ENCODE measurements around the gene CD28. TPM values are rescaled to one million over a fixed set of nuclear protein-coding genes. Genes with fewer than 3 reads are reported as not detected.
"Not testable (repeated sequence)": the region's sequence is repeated elsewhere in the genome, so short reads cannot be mapped to it uniquely, and the experiment has no call there.

CD28 gene
- total RNA-seq, 1 donor from 2014 or later: 0.77 TPM

DNA sequence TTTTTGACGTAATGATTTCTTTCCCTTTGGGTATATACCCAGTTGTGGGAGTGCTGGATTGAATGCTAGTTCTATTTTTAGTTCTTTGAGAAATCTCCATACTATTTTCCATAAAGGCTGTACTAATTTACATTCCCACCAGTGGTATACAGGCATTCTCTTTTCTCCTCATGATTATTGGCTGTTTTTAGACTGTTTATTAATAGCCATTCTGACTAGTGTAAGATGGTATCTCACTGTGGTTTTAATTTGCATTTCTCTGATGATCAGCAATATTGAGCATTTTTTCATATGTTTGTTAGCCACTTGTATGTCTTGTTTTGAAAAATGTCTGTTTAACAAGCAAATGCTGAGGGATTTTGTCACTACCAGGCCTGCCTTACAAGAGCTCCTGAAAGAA lies 9.2 kb upstream of the CD28 start:
- no peak overlapping the region for H3K27ac ChIP-seq (replicated peaks)
- no peaks in the 10 kb centered on the region for H3K27me3 ChIP-seq (ENCODE audit: low read depth)
- H3K4me3 ChIP-seq: no peak overlapping the region
- H3K9me3 ChIP-seq (replicated peaks): peaks cover 15% of the 10 kb centered on the region
- intact Hi-C loops (cut with micrococcal nuclease): no loop called here
- no peak for DNase-seq
- TF ChIP-seq, protein P1, sequence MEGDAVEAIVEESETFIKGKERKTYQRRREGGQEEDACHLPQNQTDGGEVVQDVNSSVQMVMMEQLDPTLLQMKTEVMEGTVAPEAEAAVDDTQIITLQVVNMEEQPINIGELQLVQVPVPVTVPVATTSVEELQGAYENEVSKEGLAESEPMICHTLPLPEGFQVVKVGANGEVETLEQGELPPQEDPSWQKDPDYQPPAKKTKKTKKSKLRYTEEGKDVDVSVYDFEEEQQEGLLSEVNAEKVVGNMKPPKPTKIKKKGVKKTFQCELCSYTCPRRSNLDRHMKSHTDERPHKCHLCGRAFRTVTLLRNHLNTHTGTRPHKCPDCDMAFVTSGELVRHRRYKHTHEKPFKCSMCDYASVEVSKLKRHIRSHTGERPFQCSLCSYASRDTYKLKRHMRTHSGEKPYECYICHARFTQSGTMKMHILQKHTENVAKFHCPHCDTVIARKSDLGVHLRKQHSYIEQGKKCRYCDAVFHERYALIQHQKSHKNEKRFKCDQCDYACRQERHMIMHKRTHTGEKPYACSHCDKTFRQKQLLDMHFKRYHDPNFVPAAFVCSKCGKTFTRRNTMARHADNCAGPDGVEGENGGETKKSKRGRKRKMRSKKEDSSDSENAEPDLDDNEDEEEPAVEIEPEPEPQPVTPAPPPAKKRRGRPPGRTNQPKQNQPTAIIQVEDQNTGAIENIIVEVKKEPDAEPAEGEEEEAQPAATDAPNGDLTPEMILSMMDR (IDR thresholded peaks at IDR 0.05; ENCODE audit: borderline replicate concordance): no peak
- H3K36me3 ChIP-seq: no peaks in the 10 kb centered on the region
- H3K4me1 ChIP-seq: peaks cover 17% of the 10 kb centered on the region

DNA sequence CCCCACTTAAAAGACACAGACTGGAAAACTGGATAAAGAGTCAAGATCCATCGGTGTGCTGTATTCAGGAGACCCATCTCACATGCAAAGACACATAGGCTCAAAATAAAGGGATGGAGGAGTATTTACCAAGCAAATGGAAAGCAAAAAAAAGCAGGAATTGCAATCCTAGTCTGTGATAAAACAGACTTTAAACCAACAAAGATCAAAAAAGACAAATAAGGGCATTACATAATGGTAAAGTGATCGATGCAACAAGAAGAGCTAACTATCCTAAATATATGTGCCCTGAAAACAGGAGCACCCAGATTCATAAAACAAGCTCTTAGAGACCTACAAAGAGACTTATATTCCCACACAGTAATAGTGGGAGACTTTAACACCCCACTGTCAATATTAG lies 8.7 kb upstream of the CD28 start:
- Histone ChIP-seq H3K4me1 (peaks cover 11% of the 10 kb centered on the region), H3K9me3 (replicated peaks) (peaks cover 21% of the 10 kb centered on the region)
- intact Hi-C loops (cut with micrococcal nuclease); H3K4me3 ChIP-seq; DNase-seq; H3K36me3 ChIP-seq; H3K27me3 ChIP-seq (ENCODE audit: low read depth); H3K27ac ChIP-seq (replicated peaks): not testable (repeated sequence)

DNA sequence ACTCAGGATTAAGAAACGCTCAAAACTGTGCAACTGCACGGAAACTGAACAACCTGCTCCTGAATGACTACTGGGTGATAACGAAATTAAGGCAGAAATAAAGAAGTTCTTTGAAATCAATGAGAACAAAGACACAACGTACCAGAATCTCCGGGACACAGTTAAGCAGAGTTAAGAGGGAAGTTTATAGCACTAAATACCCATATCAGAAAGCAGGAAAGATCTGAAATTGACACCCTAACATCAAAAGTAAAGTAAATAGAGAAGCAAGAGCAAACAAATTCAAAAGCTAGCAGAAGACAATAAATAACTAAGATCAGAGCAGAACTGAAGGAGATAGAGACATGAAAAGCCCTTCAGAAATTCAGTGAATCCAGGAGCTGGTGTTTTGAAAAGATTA lies 8.0 kb upstream of the CD28 start:
- H3K36me3 ChIP-seq; H3K27me3 ChIP-seq (ENCODE audit: low read depth); H3K4me1 ChIP-seq; H3K27ac ChIP-seq (replicated peaks); H3K4me3 ChIP-seq; DNase-seq; intact Hi-C loops (cut with micrococcal nuclease): not testable (repeated sequence)
- peaks cover 27% of the 10 kb centered on the region for H3K9me3 ChIP-seq (replicated peaks)

DNA sequence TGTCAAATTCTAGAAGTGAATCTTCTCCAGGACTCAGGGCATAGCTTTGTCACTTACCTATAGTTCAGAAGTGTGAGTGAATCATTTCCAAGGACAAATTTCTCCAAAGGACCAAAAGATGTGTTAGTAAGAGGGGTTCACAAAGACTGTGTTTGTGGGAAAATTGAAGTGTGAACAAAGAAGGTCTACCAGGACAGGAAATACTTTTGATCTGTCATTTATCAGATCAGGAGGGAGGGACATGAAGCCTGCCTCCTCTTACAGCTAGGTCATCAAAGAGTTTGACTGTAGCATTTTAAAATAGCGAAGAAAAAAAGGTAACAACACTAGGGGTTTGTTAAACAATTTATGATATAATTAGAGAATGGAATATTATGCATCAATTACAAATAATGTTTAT lies 2.0 kb upstream of the CD28 start:
- H3K9me3 ChIP-seq (replicated peaks): peaks cover 28% of the 10 kb centered on the region
- intact Hi-C loops (cut with micrococcal nuclease): no loop called here
- no peak overlapping the region for H3K27ac ChIP-seq (replicated peaks)
- TF ChIP-seq, protein P1 (IDR thresholded peaks at IDR 0.05; ENCODE audit: borderline replicate concordance): no peak
- H3K4me3 ChIP-seq: no peak overlapping the region
- no peaks in the 10 kb centered on the region for H3K36me3 ChIP-seq
- no peaks in the 10 kb centered on the region for H3K27me3 ChIP-seq (ENCODE audit: low read depth)
- no peaks in the 10 kb centered on the region for H3K4me1 ChIP-seq
- DNase-seq: no peak

DNA sequence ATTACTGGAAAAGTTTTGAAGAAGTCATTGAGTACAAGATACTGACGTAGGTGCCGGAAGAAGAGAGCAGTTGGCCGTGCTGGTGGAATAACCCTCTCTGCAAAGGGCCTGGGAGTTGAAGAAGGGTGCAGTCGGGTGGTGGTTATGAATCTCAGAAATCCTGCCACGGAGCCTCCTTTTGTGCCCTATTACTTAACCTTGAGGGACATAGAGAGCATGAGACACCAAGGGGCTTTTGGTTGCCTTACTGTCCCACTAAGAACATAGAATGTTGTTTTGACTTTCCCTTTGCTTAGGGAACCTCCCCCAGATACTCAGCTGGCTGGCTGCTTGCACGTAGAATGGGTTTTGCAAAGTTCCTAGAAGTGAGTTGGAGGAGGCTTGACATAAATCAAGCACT lies 1.3 kb upstream of the CD28 start:
- Histone ChIP-seq H3K9me3 (replicated peaks) (peaks cover 28% of the 10 kb centered on the region), H3K27ac (replicated peaks) (no peak overlapping the region), H3K36me3 (no peaks in the 10 kb centered on the region), H3K27me3 (ENCODE audit: low read depth) (no peaks in the 10 kb centered on the region), H3K4me3 (no peak overlapping the region), H3K4me1 (peaks cover under 1% of the 10 kb centered on the region)
- no peak for DNase-seq
- intact Hi-C loops (cut with micrococcal nuclease): no loop called here
- TF ChIP-seq, protein P1 (IDR thresholded peaks at IDR 0.05; ENCODE audit: borderline replicate concordance): no peak

DNA sequence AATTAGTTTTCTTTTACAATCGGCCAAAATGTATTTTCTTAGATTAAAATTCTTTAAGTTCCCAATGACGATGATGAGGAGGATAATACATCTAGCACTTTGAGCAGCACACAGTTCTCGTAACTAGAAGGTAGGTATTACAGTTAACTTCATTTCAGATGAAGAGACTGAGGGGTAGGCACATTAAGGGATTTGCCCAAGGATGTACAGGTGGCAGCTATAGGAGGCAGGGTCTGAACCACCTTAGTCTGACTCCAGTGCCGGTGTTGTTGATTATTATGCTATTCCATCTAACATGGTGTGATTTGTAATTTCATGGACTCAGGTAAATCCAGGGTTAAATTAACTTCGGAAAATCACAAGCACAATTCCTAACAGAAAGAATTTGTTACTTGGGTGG lies 1.1 kb downstream of the CD28 start:
- H3K27me3 ChIP-seq (ENCODE audit: low read depth): no peaks in the 10 kb centered on the region
- H3K36me3 ChIP-seq: no peaks in the 10 kb centered on the region
- peaks cover 6% of the 10 kb centered on the region for H3K4me1 ChIP-seq
- TF ChIP-seq, protein P1 (IDR thresholded peaks at IDR 0.05; ENCODE audit: borderline replicate concordance): no peak
- DNase-seq: no peak
- intact Hi-C loops (cut with micrococcal nuclease): no loop called here
- no peak overlapping the region for H3K4me3 ChIP-seq
- H3K9me3 ChIP-seq (replicated peaks): peaks cover 10% of the 10 kb centered on the region
- H3K27ac ChIP-seq (replicated peaks): no peak overlapping the region
